Measurements from ENCODE around the gene AKAP1. TPM values are rescaled to one million over a fixed set of nuclear protein-coding genes. Genes with fewer than 3 reads are reported as not detected.
"Not testable (repeated sequence)": the region's sequence is repeated elsewhere in the genome, so short reads cannot be mapped to it uniquely, and the experiment has no call there.

AKAP1 gene
- total RNA-seq, 1 donor from 2014 or later: 108 TPM

- intact Hi-C loops (cut with DNase I): no loop called here
- DNase-seq (ENCODE audit: low spot score): no peak
These were observed 17.1 kb downstream of the AKAP1 start for GRCh38 chr17:57102122-57102521.

- intact Hi-C loops (cut with DNase I); DNase-seq (ENCODE audit: low spot score): not testable (repeated sequence)
These were observed 17.6 kb downstream of the AKAP1 start for GRCh38 chr17:57102660-57103059.

- intact Hi-C loops (cut with DNase I): no loop called here
- DNase-seq (ENCODE audit: low spot score): no peak
These were observed 19.6 kb downstream of the AKAP1 start for GRCh38 chr17:57104461-57105175.

- no peak for DNase-seq (ENCODE audit: low spot score)
These were observed 20.5 kb downstream of the AKAP1 start for GRCh38 chr17:57105591-57105990.

GRCh38 chr17:57106107-57106835, 21.2 kb downstream of the AKAP1 start:
- no peak for DNase-seq (ENCODE audit: low spot score)
- intact Hi-C loops (cut with DNase I): no loop called here

More at GRCh38 chr17:57105591-57105990, 20.5 kb downstream of the AKAP1 start:
- intact Hi-C loops (cut with DNase I): no loop called here

GRCh38 chr17:57106836-57107497, 21.9 kb downstream of the AKAP1 start:
- DNase-seq (ENCODE audit: low spot score): no peak
- intact Hi-C loops (cut with DNase I): no loop called here

GRCh38 chr17:57107498-57108101, 22.6 kb downstream of the AKAP1 start:
- intact Hi-C loops (cut with DNase I): loop anchor here (2.0 kb wide), 1 partner anchor 17 kb away; no protein-coding TSS in a partner anchor
- DNase-seq (ENCODE audit: low spot score): no peak

- intact Hi-C loops (cut with DNase I): loop anchor here (1.0 to 2.0 kb wide), 2 partner anchors 11 to 18 kb away; no protein-coding TSS in a partner anchor
- no peak for DNase-seq (ENCODE audit: low spot score)
These were observed 23.8 kb downstream of the AKAP1 start for GRCh38 chr17:57108671-57109392.

GRCh38 chr17:57109393-57110151, 24.5 kb downstream of the AKAP1 start:
- DNase-seq (ENCODE audit: low spot score): no peak
- intact Hi-C loops (cut with DNase I): loop anchor here (1.0 to 2.0 kb wide), 2 partner anchors 11 to 19 kb away; no protein-coding TSS in a partner anchor

GRCh38 chr17:57110152-57110542, 25.1 kb downstream of the AKAP1 start:
- no peak for DNase-seq (ENCODE audit: low spot score)
- intact Hi-C loops (cut with DNase I): no loop called here

- no peak for DNase-seq (ENCODE audit: low spot score)
- intact Hi-C loops (cut with DNase I): no loop called here
These were observed 25.7 kb downstream of the AKAP1 start for GRCh38 chr17:57110579-57111325.

GRCh38 chr17:57111386-57111785, 26.3 kb downstream of the AKAP1 start:
- intact Hi-C loops (cut with DNase I): no loop called here
- no peak for DNase-seq (ENCODE audit: low spot score)

GRCh38 chr17:57113011-57113410, 28.0 kb downstream of the AKAP1 start:
- no peak for DNase-seq (ENCODE audit: low spot score)
- intact Hi-C loops (cut with DNase I): no loop called here

- intact Hi-C loops (cut with DNase I): no loop called here
- no peak for DNase-seq (ENCODE audit: low spot score)
These were observed 28.6 kb downstream of the AKAP1 start for GRCh38 chr17:57113656-57114055.

GRCh38 chr17:57114085-57114673, 29.1 kb downstream of the AKAP1 start:
- DNase-seq (ENCODE audit: low spot score): no peak

GRCh38 chr17:57115377-57115776, 30.3 kb downstream of the AKAP1 start:
- intact Hi-C loops (cut with DNase I): no loop called here
- no peak for DNase-seq (ENCODE audit: low spot score)

More at GRCh38 chr17:57114085-57114673, 29.1 kb downstream of the AKAP1 start:
- intact Hi-C loops (cut with DNase I): no loop called here

- no peak for DNase-seq (ENCODE audit: low spot score)
- intact Hi-C loops (cut with DNase I): no loop called here
These were observed 30.9 kb downstream of the AKAP1 start for GRCh38 chr17:57115916-57116315.
